ENCODE data around the gene MAST1. TPM values are rescaled to one million over a fixed set of nuclear protein-coding genes. Genes with fewer than 3 reads are reported as not detected.
A peak's percentile ranks its signal among the peaks of the same experiment; 100 is the strongest.

Gene MAST1
- total and polyA plus RNA-seq, 2 donors from 2014 or later = 0.35 to 0.39 TPM

DNA sequence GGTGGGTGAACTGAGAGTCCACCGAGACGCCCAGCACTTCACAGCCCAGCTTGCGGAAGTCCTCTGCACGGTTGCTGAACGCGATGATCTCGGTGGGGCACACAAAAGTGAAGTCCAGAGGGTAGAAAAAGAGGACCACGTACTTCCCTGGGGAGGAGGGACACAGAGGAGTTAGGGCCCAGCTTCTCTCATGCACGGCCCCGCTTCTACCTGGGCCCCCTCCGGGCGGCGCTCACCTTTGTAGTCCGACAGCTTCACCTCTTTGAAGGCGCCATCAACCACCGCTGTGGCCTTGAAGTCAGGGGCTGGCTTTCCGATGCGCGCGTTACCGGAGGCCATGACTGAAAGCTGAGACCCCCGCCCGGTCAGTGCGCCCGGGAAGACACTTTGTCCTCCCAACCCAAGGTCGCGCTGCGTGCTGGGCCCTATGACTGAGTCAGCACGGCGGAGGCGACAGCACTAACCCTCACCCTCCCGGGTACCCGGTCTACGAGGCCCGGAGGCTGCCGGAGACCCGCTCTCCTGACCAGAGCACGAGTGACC is 37.3 kb upstream of the MAST1 start:
- no peaks in the 10 kb centered on the region for H3K27me3 ChIP-seq (ENCODE audit: control insufficient read depth, insufficient read depth, low read length)
- DNase-seq (peak in 4 of 5 donors; percentile 38 to 77 (median 65)), FAIRE-seq (no peak)
- TF ChIP-seq CTCF (IDR thresholded peaks at IDR 0.05; ENCODE audit: borderline replicate concordance, extremely low read depth, insufficient read depth) = no peak
- H3K36me3 ChIP-seq (ENCODE audit: control insufficient read depth in 2 of 3, insufficient read depth in 3 of 3, low read length in 3 of 3) = peaks cover 0 to 10% (median 2%) of the 10 kb centered on the region in 3 donors
- H3K9ac ChIP-seq (ENCODE audit: low read length in 3 of 3) = peak overlapping the region; percentile 69 to 98 (median 91)
- peaks cover 0 to 21% (median 10%) of the 10 kb centered on the region in 3 donors for H3K4me1 ChIP-seq (ENCODE audit: control insufficient read depth in 2 of 3, insufficient read depth in 2 of 3, low read depth in 1 of 3, low read length in 3 of 3)
- intact Hi-C loops (cut with DNase I) = no loop called here
- peak overlapping the region; percentile 80 to 87 for H3K27ac ChIP-seq (ENCODE audit: low read depth in 2 of 2, low read length in 2 of 2)
- peak overlapping the region; percentile 78 to 93 (median 90) for H3K4me3 ChIP-seq (ENCODE audit: low read length in 3 of 3)
- H3K9me3 ChIP-seq (ENCODE audit: control insufficient read depth in 2 of 3, insufficient read depth in 1 of 3, low read length in 3 of 3) = no peaks in the 10 kb centered on the region

- intact Hi-C loops (cut with DNase I) = no loop called here
- H3K27ac ChIP-seq (ENCODE audit: low read depth in 2 of 2, low read length in 2 of 2) = peak within 1 kb of the TSS; percentile 80 to 87
- H3K9ac ChIP-seq (ENCODE audit: low read length in 3 of 3) = peak within 1 kb of the TSS; percentile 69 to 98 (median 91)
- FAIRE-seq (no peak), DNase-seq (peak; percentile 86 to 93 (median 92))
- H3K4me3 ChIP-seq (ENCODE audit: low read length in 3 of 3) = peak within 1 kb of the TSS; percentile 78 to 93 (median 90)
- H3K27me3 ChIP-seq (ENCODE audit: control insufficient read depth, insufficient read depth, low read length) = no peaks in the 10 kb centered on the region
- no peaks in the 10 kb centered on the region for H3K9me3 ChIP-seq (ENCODE audit: control insufficient read depth in 2 of 3, insufficient read depth in 1 of 3, low read length in 3 of 3)
- H3K36me3 ChIP-seq (ENCODE audit: control insufficient read depth in 2 of 3, insufficient read depth in 3 of 3, low read length in 3 of 3) = peaks cover 0 to 9% (median 2%) of the 10 kb centered on the region in 3 donors
- peaks cover 0 to 17% (median 10%) of the 10 kb centered on the region in 3 donors for H3K4me1 ChIP-seq (ENCODE audit: control insufficient read depth in 2 of 3, insufficient read depth in 2 of 3, low read depth in 1 of 3, low read length in 3 of 3)
- peak; percentile 18 for TF ChIP-seq CTCF (IDR thresholded peaks at IDR 0.05; ENCODE audit: borderline replicate concordance, extremely low read depth, insufficient read depth)
Observed at GRCh38 chr19:12801466-12802266, 36.6 kb upstream of the MAST1 start, which contains the start of the genes PRDX2 and THSD8. Gene PRDX2, minus strand, starts transcription at chr19:12801800. Its CDS starts 539 bp downstream, at chr19:12801261. Gene THSD8, plus strand, starts transcription at chr19:12802069. Its CDS starts 3 bp downstream, at chr19:12802072.

- H3K27ac ChIP-seq (ENCODE audit: low read depth in 2 of 2, low read length in 2 of 2) = peak overlapping the region in 1 of 2 donors; percentile 7
- FAIRE-seq (no peak), DNase-seq (peak in 1 of 5 donors; percentile 47)
- no peak for TF ChIP-seq CTCF (IDR thresholded peaks at IDR 0.05; ENCODE audit: borderline replicate concordance, extremely low read depth, insufficient read depth)
- no peaks in the 10 kb centered on the region for H3K9me3 ChIP-seq (ENCODE audit: control insufficient read depth in 2 of 3, insufficient read depth in 1 of 3, low read length in 3 of 3)
- H3K4me1 ChIP-seq (ENCODE audit: control insufficient read depth in 2 of 3, insufficient read depth in 2 of 3, low read depth in 1 of 3, low read length in 3 of 3) = peaks cover 0 to 23% (median 15%) of the 10 kb centered on the region in 3 donors
- H3K36me3 ChIP-seq (ENCODE audit: control insufficient read depth in 2 of 3, insufficient read depth in 3 of 3, low read length in 3 of 3) = peaks cover 0 to 5% (median 2%) of the 10 kb centered on the region in 3 donors
- peak overlapping the region in 2 of 3 donors; percentile 22 to 91 for H3K9ac ChIP-seq (ENCODE audit: low read length in 3 of 3)
- intact Hi-C loops (cut with DNase I) = no loop called here
- peak overlapping the region; percentile 69 to 93 (median 78) for H3K4me3 ChIP-seq (ENCODE audit: low read length in 3 of 3)
- H3K27me3 ChIP-seq (ENCODE audit: control insufficient read depth, insufficient read depth, low read length) = no peaks in the 10 kb centered on the region
Observed at GRCh38 chr19:12802267-12803106, 35.8 kb upstream of the MAST1 start.
